Mesenchymal stem cell (in vitro differentiated cells and primary cell): ENCODE measurements around the gene LYPD8.

ENCODE experiments used
- DNase-seq: peaks from one replicate; pipeline ENCODE4 v3.0.0-alpha.2; 2013
- H2AFZ ChIP-seq: one replicate; pipeline ENCODE4 v1.6.1; 2013; ENCODE audit warnings: low read depth, mild to moderate bottlenecking, control low read depth, inconsistent platforms, low read length, moderate library complexity
- H2AK5ac ChIP-seq: 2 replicates; pipeline ENCODE4 v1.6.1; 2013; ENCODE audit warnings: low read length, moderate library complexity, mild to moderate bottlenecking, inconsistent platforms; ENCODE audit not compliant: severe bottlenecking
- H2BK120ac ChIP-seq: one replicate; pipeline ENCODE4 v1.6.1; 2013; ENCODE audit warnings: low read depth, mild to moderate bottlenecking, inconsistent platforms, low read length, moderate library complexity
- H2BK12ac ChIP-seq, 2 experiments: one replicate each; pipeline ENCODE4 v1.6.1; 2013; ENCODE audit warnings: inconsistent platforms in 2 of 2, low read length in 2 of 2, mild to moderate bottlenecking in 2 of 2, moderate library complexity in 2 of 2, control low read depth in 1 of 2
- H2BK15ac ChIP-seq: one replicate; pipeline ENCODE4 v1.6.1; 2013; ENCODE audit warnings: mild to moderate bottlenecking, low read depth, inconsistent platforms; ENCODE audit not compliant: poor library complexity, severe bottlenecking
- H2BK5ac ChIP-seq: 2 replicates; pipeline ENCODE4 v1.6.1; 2013; ENCODE audit warnings: low read depth, mild to moderate bottlenecking, low read length, control low read depth, inconsistent platforms; ENCODE audit not compliant: poor library complexity, severe bottlenecking
- H3K14ac ChIP-seq, 2 experiments: one replicate each; pipeline ENCODE4 v1.6.1; 2013; ENCODE audit warnings: inconsistent platforms in 2 of 2, low read length in 2 of 2, control low read depth in 1 of 2, mild to moderate bottlenecking in 1 of 2, moderate library complexity in 1 of 2
- H3K18ac ChIP-seq, 2 experiments: one replicate each; pipeline ENCODE4 v1.6.1; 2013; ENCODE audit warnings: inconsistent platforms in 2 of 2, low read length in 2 of 2, control low read depth in 1 of 2, low read depth in 1 of 2, mild to moderate bottlenecking in 1 of 2
- H3K23ac ChIP-seq, 2 experiments: one replicate each; pipeline ENCODE4 v1.6.1; 2013; ENCODE audit warnings: inconsistent platforms in 2 of 2, low read length in 2 of 2, mild to moderate bottlenecking in 2 of 2, moderate library complexity in 2 of 2, control low read depth in 1 of 2
- H3K27ac ChIP-seq: 2 replicates; pipeline ENCODE4 v1.5.1; 2013; ENCODE audit warnings: mild to moderate bottlenecking, moderate library complexity, low read length, control low read depth, inconsistent platforms; ENCODE audit not compliant: poor library complexity, severe bottlenecking
- H3K27me3 ChIP-seq, 2 experiments: 2 replicates each; pipeline versions ENCODE4 v1.6.1 to v1.7.0; 2013; ENCODE audit warnings: low read length in 2 of 2, mild to moderate bottlenecking in 2 of 2, moderate library complexity in 2 of 2, control low read depth in 1 of 2, inconsistent platforms in 1 of 2; ENCODE audit not compliant: control insufficient read depth in 1 of 2, insufficient read depth in 1 of 2
- H3K36me3 ChIP-seq, 2 experiments: 2 replicates each; pipeline versions ENCODE4 v1.6.1 to v1.7.0; 2013; ENCODE audit warnings: low read length in 2 of 2, control low read depth in 1 of 2, inconsistent platforms in 1 of 2, low read depth in 1 of 2, mild to moderate bottlenecking in 1 of 2; ENCODE audit not compliant: insufficient read depth in 2 of 2, control insufficient read depth in 1 of 2
- H3K4ac ChIP-seq, 2 experiments: one replicate each; pipeline ENCODE4 v1.6.1; 2013; ENCODE audit warnings: inconsistent platforms in 2 of 2, low read length in 2 of 2, mild to moderate bottlenecking in 2 of 2, moderate library complexity in 2 of 2, control low read depth in 1 of 2, low read depth in 1 of 2
- H3K4me1 ChIP-seq: 2 replicates; pipeline ENCODE4 v1.6.1; 2013; ENCODE audit warnings: low read depth, low read length, control low read depth; ENCODE audit not compliant: control insufficient read depth, insufficient read depth
- H3K4me2 ChIP-seq: 2 replicates; pipeline ENCODE4 v1.6.1; 2013; ENCODE audit warnings: low read length, mild to moderate bottlenecking, inconsistent platforms; ENCODE audit not compliant: poor library complexity, severe bottlenecking
- H3K4me3 ChIP-seq, 2 experiments: 2 replicates each; pipeline versions ENCODE4 v1.5.1 to v1.7.0; 2013; ENCODE audit warnings: low read length in 2 of 2, mild to moderate bottlenecking in 2 of 2, control low read depth in 1 of 2, low read depth in 1 of 2; ENCODE audit not compliant: insufficient read depth in 1 of 2
- H3K79me1 ChIP-seq: replicated peaks from 2 replicates; pipeline ENCODE4 v1.6.1; 2013; ENCODE audit warnings: mild to moderate bottlenecking, control low read depth, low read length, inconsistent platforms; ENCODE audit not compliant: poor library complexity, severe bottlenecking
- H3K9ac ChIP-seq: 2 replicates; pipeline ENCODE4 v1.7.0; 2013; ENCODE audit warnings: mild to moderate bottlenecking, low read length, moderate library complexity
- H3K9me3 ChIP-seq: 2 replicates; pipeline ENCODE4 v1.7.0; 2013; ENCODE audit warnings: mild to moderate bottlenecking, low read length; ENCODE audit not compliant: control insufficient read depth
- H4K8ac ChIP-seq: one replicate; pipeline ENCODE4 v1.6.1; 2013; ENCODE audit warnings: inconsistent platforms, mild to moderate bottlenecking, low read length, moderate library complexity
- H4K91ac ChIP-seq: one replicate; pipeline ENCODE4 v1.6.1; 2013; ENCODE audit warnings: mild to moderate bottlenecking, low read length, inconsistent platforms
- WGBS: methylation state at CpG from one replicate; pipeline ENCODE4 v1.1.7; 2013; ENCODE audit warnings: mixed read lengths; 5-methylcytosine and 5-hydroxymethylcytosine counted together

LYPD8 gene

GRCh38 chr1:248710305-248710900, 45.2 kb downstream of the LYPD8 start:
- Histone ChIP-seq H3K18ac (no peak overlapping the region), H2BK5ac (no peak overlapping the region), H3K4ac (no peak overlapping the region), H3K79me1 (no peaks in the 10 kb centered on the region), H3K27ac (no peak overlapping the region), H2BK15ac (no peak overlapping the region), H3K4me1 (no peaks in the 10 kb centered on the region), H3K27me3 (no peaks in the 10 kb centered on the region), H3K23ac (no peak overlapping the region), H2AK5ac (no peak overlapping the region), H2BK12ac (no peak overlapping the region), H4K8ac (no peak overlapping the region), H3K4me3 (no peak overlapping the region), H3K36me3 (no peaks in the 10 kb centered on the region), H4K91ac (no peak overlapping the region), H3K14ac (no peak overlapping the region), H3K9me3 (peaks cover 35% of the 10 kb centered on the region), H3K9ac (no peak overlapping the region), H2AFZ (no peak overlapping the region), H2BK120ac (no peak overlapping the region), H3K4me2 (no peak overlapping the region)
- WGBS: 69% methylated on average over 4 of the region's 4 CpGs
- DNase-seq: no peak

- no peak overlapping the region for H3K4me2 ChIP-seq
- no peak for DNase-seq
- 50% methylated on average over 1 of the region's 2 CpGs for WGBS
Observed at GRCh38 chr1:248704606-248705005, 51.0 kb downstream of the LYPD8 start.

DNA sequence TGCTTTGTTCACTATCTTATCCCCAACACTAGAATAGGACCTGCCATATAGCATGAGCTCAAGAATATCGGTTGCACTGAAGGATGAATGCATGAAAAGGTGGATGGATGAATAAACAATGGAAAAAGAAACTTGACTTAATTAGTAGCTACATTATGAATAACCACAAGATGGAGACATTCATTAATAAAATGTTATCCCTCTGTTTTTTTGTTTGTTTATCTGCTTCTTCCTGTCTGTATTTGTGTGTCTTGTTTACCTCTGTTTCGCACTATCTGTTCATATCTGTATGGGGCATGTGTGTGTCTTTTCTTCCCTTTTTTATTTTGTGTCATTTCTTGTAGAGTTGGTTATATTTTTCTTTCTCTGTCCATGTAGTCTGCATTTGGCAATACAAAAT, 51.9 kb downstream of the LYPD8 start:
- 64% methylated on average over 1 of the region's 2 CpGs for WGBS
- Histone ChIP-seq H3K14ac (no peak overlapping the region), H3K18ac (no peak overlapping the region), H3K9me3 (no peaks in the 10 kb centered on the region), H3K4me3 (no peak overlapping the region), H3K4me2 (no peak overlapping the region), H2BK15ac (no peak overlapping the region), H3K79me1 (no peaks in the 10 kb centered on the region), H3K36me3 (no peaks in the 10 kb centered on the region), H2AK5ac (no peak overlapping the region), H2AFZ (no peak overlapping the region), H3K27ac (no peak overlapping the region), H2BK12ac (no peak overlapping the region), H2BK5ac (no peak overlapping the region), H3K4ac (no peak overlapping the region), H3K4me1 (no peaks in the 10 kb centered on the region), H3K9ac (no peak overlapping the region), H3K23ac (no peak overlapping the region), H3K27me3 (no peaks in the 10 kb centered on the region), H4K91ac (no peak overlapping the region), H4K8ac (no peak overlapping the region), H2BK120ac (no peak overlapping the region)
- DNase-seq: no peak

More at GRCh38 chr1:248704606-248705005, 51.0 kb downstream of the LYPD8 start:
- no peak overlapping the region for H4K8ac ChIP-seq
- H3K9me3 ChIP-seq: peaks cover under 1% of the 10 kb centered on the region
- H4K91ac ChIP-seq: no peak overlapping the region
- no peaks in the 10 kb centered on the region for H3K4me1 ChIP-seq
- H2BK120ac ChIP-seq: no peak overlapping the region
- no peak overlapping the region for H3K18ac ChIP-seq
- no peak overlapping the region for H3K4me3 ChIP-seq
- H3K27me3 ChIP-seq: no peaks in the 10 kb centered on the region
- H3K36me3 ChIP-seq: no peaks in the 10 kb centered on the region
- H2AK5ac ChIP-seq: no peak overlapping the region
- H2BK15ac ChIP-seq: no peak overlapping the region
- no peak overlapping the region for H3K4ac ChIP-seq
- no peak overlapping the region for H2BK12ac ChIP-seq
- H3K23ac ChIP-seq: no peak overlapping the region
- H3K79me1 ChIP-seq: no peaks in the 10 kb centered on the region
- no peak overlapping the region for H3K9ac ChIP-seq
- no peak overlapping the region for H2AFZ ChIP-seq
- H2BK5ac ChIP-seq: no peak overlapping the region
- H3K27ac ChIP-seq: no peak overlapping the region
- H3K14ac ChIP-seq: no peak overlapping the region

GRCh38 chr1:248702714-248703113, 52.8 kb downstream of the LYPD8 start, which contains the start of gene OR14I1:
OR14I1 (minus strand) TSS chr1:248702766.
- 35% methylated on average over 1 of the region's 1 CpG for WGBS

More at GRCh38 chr1:248702714-248703113, 52.8 kb downstream of the LYPD8 start, which contains the start of gene OR14I1:
- Histone ChIP-seq H2BK120ac (no peak within 1 kb of the TSS), H2BK5ac (no peak within 1 kb of the TSS), H2BK12ac (no peak within 1 kb of the TSS), H2BK15ac (no peak within 1 kb of the TSS), H3K14ac (no peak within 1 kb of the TSS), H2AK5ac (no peak within 1 kb of the TSS), H4K91ac (no peak within 1 kb of the TSS), H3K4me1 (no peaks in the 10 kb centered on the region), H3K27ac (no peak within 1 kb of the TSS), H3K9me3 (no peaks in the 10 kb centered on the region), H3K79me1 (no peaks in the 10 kb centered on the region), H2AFZ (no peak within 1 kb of the TSS), H4K8ac (no peak within 1 kb of the TSS), H3K4ac (no peak within 1 kb of the TSS), H3K18ac (no peak within 1 kb of the TSS), H3K27me3 (no peaks in the 10 kb centered on the region), H3K23ac (no peak within 1 kb of the TSS), H3K4me3 (no peak within 1 kb of the TSS), H3K4me2 (no peak within 1 kb of the TSS), H3K9ac (no peak within 1 kb of the TSS), H3K36me3 (no peaks in the 10 kb centered on the region)
- DNase-seq: no peak
